NOMO-1 (cell line): ENCODE measurements around the gene ARF6.
"Not testable (repeated sequence)": the region's sequence is repeated elsewhere in the genome, so short reads cannot be mapped to it uniquely, and the experiment has no call there.

Experiments used
- DNase-seq, 2 experiments: peaks; one replicate each; lab custom pipeline; 2025; ENCODE audit not compliant: unreplicated experiment in 2 of 2; lab: John Stamatoyannopoulos, UW

The ARF6 gene

DNA sequence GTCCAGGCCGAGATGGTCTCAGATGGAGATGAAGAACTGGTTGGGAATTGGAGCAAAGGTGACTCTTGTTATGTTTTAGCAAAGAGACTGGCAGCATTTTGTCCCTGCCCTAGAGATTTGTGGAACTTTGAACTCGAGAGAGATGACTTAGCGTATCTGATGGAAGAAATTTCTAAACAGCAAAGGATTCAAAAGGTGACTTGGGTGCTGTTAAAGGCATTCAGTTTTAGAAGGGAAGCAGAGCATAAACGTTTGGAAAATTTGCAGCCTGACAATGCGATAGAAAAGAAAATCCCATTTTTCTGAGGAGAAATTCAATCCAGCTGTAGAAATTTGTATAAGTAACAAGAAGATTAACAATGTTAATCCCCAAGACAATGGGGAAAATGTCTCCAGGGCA is 44.0 kb downstream of the ARF6 start:
- DNase-seq: not testable (repeated sequence)

GRCh38 chr14:49939215-49939614 is 46.3 kb downstream of the ARF6 start:
- DNase-seq: not testable (repeated sequence)

DNA sequence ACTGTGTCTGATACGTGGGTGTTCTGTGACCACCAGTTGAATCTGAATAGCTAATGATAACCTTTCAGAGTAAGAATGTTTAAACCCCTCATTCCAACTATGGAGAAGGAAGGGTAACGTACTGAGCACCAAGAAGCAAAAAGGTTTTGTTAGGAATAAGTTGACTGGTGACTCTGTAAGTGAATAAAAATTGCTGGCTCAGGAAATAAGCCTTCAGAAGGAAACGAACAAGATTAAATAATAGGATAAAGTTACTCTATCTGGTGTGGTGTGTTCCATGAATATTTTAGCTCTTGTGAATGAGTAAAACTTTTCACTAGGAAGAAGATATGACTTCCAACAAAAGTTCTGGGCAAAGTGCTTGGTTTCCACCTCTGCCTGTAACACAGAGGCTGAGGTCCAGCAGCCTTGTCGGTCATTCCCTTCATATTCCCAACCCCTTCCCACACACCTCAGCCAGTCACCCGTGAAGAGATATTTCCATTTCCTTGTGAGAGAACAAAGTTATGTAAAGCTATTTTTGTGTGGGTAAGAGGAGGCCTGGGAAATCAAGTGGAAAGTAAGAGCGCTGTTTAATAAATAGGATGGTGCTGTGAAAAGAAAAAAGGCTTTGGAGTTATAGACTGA is 47.1 kb downstream of the ARF6 start:
- no peak for DNase-seq

DNA sequence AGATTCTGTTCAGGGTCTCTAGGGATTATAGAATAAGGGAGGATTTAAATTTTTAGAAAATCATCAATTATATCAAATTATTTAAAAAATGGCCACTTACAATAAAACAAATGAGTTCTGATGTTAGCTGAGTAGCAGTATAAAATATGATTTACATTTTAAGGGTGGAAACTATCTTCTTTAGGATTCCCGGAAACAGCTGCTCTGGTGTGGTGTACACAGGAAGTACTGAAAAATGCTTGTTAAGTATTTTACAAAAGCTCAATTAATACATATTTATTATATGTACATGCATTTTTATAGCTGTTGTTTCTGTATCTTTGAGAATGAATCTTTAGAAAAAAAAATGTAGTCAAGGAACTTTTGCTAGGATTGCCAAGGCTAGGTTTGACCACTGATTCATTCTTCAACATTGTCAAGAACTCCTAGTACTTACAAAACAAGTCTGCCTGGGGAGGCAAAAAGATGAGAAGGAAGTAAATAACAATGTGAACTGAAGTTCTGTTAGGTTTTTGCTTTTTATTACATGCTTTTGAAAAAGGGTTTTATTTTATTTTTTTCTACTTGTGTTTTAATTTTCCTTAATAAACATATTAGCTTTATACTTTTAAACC is 48.0 kb downstream of the ARF6 start:
- no peak for DNase-seq

DNA sequence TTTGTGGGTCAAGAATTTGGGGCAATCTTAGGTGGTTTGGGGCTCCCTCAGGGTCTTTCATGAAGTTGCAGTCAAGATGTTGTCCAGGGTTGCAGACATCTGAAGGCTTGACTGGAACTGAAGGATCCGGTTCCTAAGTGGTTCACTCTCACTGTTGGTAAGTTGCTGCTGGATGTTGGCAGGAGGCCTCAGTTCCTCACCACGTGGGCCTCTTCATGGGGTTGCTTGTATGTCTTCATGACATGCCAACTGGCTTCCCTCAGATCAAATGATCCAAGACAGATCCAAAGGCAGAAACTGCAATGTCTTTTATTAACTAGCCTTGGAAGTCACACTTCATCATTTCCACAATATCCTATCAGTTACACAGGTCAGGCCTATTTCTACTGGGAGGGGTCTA is 49.2 kb downstream of the ARF6 start:
- DNase-seq: no peak

DNA sequence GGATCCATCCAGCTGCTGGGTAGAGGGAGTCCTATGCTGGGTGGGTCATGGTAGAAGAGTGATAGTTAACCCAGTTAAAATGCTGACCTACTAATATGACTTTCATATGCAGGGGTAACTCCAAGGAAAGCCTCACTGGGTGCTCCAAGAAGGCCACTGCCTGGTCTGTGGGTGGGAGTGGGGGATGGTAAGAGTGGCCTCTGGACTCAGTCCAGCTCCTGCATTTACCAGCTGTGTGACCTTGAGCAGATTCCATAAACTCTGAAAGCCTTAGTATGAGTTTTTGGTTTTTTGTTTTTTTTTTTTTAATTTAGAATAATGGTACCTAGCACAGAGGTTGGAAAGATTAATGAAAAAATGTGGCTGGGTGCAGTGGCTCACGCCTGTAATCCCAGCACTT is 51.6 kb downstream of the ARF6 start:
- no peak for DNase-seq

GRCh38 chr14:49945448-49946319 is 52.8 kb downstream of the ARF6 start:
- no peak for DNase-seq
